ENCODE data around the gene SRRD.

SRRD gene

DNA sequence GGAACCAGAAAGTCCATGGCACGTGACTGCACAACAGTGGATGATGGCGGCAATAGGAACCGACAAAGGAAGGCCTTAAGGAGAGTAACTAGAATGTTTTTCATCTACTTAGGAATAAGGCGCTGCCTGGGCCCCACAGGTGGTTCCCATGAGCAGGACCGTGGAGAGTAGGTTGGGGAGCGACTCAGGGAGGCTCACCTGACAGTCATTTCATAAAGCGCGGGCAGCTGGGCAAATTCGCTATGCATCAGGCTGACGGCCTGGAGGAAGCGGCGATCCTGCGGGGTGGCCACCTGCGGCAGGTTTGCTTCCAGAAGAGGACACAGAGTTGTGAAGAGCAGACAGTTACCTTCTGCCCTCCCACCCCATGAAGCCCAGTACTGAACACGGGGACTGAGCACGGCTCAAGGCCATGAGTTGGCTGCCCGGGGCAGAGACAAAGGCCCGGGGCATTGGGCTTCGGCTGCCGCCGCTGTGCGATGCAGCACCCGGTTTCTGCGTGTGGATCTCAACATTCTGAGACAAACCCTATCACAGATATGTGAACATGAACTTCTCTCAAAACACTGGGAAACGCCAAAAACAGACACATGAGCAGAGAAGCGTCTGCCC lies 25.9 kb upstream of the SRRD start:
- TF ChIP-seq, protein P1, sequence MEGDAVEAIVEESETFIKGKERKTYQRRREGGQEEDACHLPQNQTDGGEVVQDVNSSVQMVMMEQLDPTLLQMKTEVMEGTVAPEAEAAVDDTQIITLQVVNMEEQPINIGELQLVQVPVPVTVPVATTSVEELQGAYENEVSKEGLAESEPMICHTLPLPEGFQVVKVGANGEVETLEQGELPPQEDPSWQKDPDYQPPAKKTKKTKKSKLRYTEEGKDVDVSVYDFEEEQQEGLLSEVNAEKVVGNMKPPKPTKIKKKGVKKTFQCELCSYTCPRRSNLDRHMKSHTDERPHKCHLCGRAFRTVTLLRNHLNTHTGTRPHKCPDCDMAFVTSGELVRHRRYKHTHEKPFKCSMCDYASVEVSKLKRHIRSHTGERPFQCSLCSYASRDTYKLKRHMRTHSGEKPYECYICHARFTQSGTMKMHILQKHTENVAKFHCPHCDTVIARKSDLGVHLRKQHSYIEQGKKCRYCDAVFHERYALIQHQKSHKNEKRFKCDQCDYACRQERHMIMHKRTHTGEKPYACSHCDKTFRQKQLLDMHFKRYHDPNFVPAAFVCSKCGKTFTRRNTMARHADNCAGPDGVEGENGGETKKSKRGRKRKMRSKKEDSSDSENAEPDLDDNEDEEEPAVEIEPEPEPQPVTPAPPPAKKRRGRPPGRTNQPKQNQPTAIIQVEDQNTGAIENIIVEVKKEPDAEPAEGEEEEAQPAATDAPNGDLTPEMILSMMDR (IDR thresholded peaks at IDR 0.05; ENCODE audit: insufficient read depth, low read depth, low read length, missing control alignments), result no peak
- H3K4me3 ChIP-seq (ENCODE audit: low read depth, low read length), result no peak overlapping the region
- no peak for DNase-seq (ENCODE audit: low read depth)

DNA sequence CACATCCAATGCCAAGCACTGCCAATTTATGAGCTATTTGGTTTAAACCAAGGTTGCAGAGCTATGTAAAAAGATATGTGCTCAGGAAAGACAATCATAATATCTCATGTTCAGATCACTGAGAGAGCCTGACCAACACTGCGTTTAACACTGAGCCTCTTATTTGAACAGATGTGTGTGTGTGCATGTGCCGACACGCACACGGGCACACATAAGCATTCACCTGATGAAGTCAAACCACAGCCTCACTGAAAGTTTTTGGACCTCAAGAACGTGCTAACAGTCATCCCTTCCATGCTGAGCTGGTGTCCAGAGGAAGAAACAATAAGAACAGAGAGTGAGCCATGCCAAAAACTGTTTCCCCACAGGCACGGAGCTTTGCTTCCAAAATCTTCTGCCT lies 23.5 kb upstream of the SRRD start:
- DNase-seq (ENCODE audit: low read depth), result no peak
- TF ChIP-seq, protein P1 (IDR thresholded peaks at IDR 0.05; ENCODE audit: insufficient read depth, low read depth, low read length, missing control alignments), result no peak
- no peak overlapping the region for H3K4me3 ChIP-seq (ENCODE audit: low read depth, low read length)

DNA sequence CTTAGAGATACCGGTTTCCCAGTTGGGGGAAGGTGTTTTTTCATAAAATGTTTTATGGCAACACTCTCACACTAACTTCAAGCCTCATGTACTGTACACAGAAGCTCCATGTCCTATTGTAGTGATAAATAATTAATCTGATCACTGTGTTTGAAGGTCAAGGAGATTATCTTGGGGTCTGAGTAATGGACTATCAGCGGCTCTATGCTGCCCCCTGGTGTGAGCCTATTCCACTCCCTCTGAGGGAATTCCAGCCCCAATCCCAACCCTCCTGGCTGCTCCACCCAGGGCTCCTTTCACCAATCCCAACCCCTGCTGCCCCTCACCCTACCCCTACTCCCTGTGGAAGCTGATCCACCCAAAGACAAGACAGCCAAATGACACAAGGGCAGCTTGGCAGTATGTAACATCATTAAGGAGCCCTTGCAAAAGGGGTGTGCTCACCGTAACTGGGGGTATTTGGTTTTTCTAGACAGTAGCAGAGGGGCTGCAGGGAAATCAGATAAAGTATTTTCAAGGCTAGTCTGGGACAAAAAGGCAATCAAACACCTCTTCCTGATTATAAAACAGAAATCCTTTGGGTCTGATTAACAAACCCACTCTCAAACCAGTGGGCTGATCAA lies 22.4 kb upstream of the SRRD start:
- TF ChIP-seq, protein P1 (IDR thresholded peaks at IDR 0.05; ENCODE audit: insufficient read depth, low read depth, low read length, missing control alignments), result peak; percentile 77
- no peak overlapping the region for H3K4me3 ChIP-seq (ENCODE audit: low read depth, low read length)
- DNase-seq (ENCODE audit: low read depth), result peak; percentile 47

DNA sequence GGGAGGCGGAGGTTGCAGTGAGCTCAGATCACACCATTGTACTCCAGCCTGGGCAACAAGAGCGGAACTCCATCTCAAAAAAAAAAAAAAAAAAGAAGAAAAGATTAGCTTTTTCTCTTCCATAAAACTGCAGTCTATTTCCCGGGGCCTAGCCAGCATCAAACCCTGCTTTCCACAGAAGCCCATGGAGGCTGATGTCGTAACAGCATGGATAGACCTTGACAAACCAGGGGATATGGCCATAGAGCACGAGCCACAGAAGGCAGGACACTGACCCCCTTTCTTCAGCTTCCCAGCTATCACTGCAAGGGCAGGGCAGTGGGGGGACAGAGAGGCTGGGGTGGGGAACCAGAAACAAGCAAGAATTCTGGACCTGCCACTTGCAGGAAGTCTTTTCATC lies 21.6 kb upstream of the SRRD start:
- TF ChIP-seq, protein P1 (IDR thresholded peaks at IDR 0.05; ENCODE audit: insufficient read depth, low read depth, low read length, missing control alignments), result no peak
- DNase-seq (ENCODE audit: low read depth), result no peak

DNA sequence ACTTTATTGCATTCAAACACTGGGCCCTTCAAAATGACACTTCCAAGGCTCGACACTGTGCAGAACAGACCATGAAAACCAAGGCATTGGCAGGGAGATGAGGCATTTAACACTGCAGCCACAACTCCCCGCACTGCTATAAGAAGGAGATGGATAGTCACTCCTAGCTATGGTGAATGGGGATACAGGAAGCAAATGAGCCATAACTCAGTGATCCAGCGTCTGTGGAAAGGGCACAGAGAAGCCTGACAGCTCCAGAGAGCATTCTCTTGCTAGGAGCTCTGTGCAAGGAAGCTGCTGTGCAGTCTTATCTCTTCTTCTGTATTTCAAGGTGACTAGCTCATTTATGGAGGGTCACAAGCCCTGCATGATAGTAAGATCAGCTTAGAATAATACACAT lies 21.0 kb upstream of the SRRD start:
- no peak overlapping the region for H3K4me3 ChIP-seq (ENCODE audit: low read depth, low read length)
- TF ChIP-seq, protein P1 (IDR thresholded peaks at IDR 0.05; ENCODE audit: insufficient read depth, low read depth, low read length, missing control alignments), result no peak
- no peak for DNase-seq (ENCODE audit: low read depth)

More for the DNA sequence above, 21.6 kb upstream of the SRRD start:
- H3K4me3 ChIP-seq (ENCODE audit: low read depth, low read length), result no peak overlapping the region

DNA sequence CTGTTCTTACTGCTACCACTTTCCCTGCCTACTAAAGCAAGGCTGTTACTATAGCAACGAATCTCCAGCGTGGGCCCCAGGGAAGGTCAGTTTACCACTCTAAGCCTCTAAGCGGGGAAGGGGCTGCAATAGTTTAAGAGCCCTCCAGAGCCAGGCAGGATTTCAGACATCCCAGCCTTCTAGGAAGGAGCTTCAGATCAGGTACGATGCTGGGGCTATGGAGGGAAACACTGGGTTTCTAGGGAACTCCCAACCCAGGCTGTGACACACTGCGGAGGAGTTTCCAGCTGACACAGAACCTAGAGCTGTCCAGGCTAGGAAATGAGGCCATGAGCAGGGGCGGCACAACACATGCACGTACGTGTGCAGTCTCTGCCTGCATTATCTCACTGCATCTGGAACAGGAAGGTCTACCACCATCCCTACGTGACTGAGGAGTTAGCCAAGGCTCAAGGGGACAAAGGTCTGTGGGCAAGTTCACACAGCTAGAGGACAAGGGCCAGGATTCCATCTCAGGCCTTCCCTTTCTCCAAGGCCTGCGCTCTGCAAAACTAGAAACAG lies 20.5 kb upstream of the SRRD start:
- DNase-seq (ENCODE audit: low read depth), result no peak
- TF ChIP-seq, protein P1 (IDR thresholded peaks at IDR 0.05; ENCODE audit: insufficient read depth, low read depth, low read length, missing control alignments), result no peak
- no peak overlapping the region for H3K4me3 ChIP-seq (ENCODE audit: low read depth, low read length)

All from GM12865 (cell line).